ENCODE results near the gene AMOTL2.

Gene AMOTL2

GRCh38 chr3:134319931-134320330, 54.3 kb downstream of the AMOTL2 start:
- no peaks in the 10 kb centered on the region for H4K20me1 ChIP-seq (ENCODE audit: insufficient read depth, low read length)
- TF ChIP-seq EZH2 (IDR thresholded peaks at IDR 0.05; ENCODE audit: borderline replicate concordance, low read depth, low read length, severe bottlenecking) (no peak), CTCF (IDR thresholded peaks at IDR 0.05; ENCODE audit: borderline replicate concordance, extremely low read depth, low read length, poor library complexity, severe bottlenecking) (no peak)
- H3K27me3 ChIP-seq (ENCODE audit: insufficient read depth, low read length, poor library complexity), result peaks cover 10% of the 10 kb centered on the region
- no peak overlapping the region for H3K4me3 ChIP-seq (ENCODE audit: low read depth in 1 of 2, low read length in 2 of 2)
- no peaks in the 10 kb centered on the region for H3K9me3 ChIP-seq (ENCODE audit: insufficient read depth, low read length, severe bottlenecking)
- DNase-seq (no peak), ATAC-seq (ENCODE audit: insufficient read depth, low read depth) (no peak)
- no peak overlapping the region for H3K9ac ChIP-seq (ENCODE audit: low read depth, low read length)
- H2AFZ ChIP-seq (ENCODE audit: low read depth, low read length), result no peak overlapping the region
- no peak overlapping the region for H3K27ac ChIP-seq (ENCODE audit: low read length)
- H3K4me1 ChIP-seq (ENCODE audit: insufficient read depth, low read length), result no peaks in the 10 kb centered on the region
- H3K79me2 ChIP-seq (ENCODE audit: insufficient read depth, low read length), result no peaks in the 10 kb centered on the region
- no peak overlapping the region for H3K4me2 ChIP-seq (ENCODE audit: insufficient read depth, low read length)
- no peaks in the 10 kb centered on the region for H3K36me3 ChIP-seq (ENCODE audit: insufficient read depth, low read length)

- TF ChIP-seq CTCF (IDR thresholded peaks at IDR 0.05; ENCODE audit: borderline replicate concordance, extremely low read depth, low read length, poor library complexity, severe bottlenecking) (no peak), EZH2 (IDR thresholded peaks at IDR 0.05; ENCODE audit: borderline replicate concordance, low read depth, low read length, severe bottlenecking) (no peak)
- Histone ChIP-seq H3K9me3 (ENCODE audit: insufficient read depth, low read length, severe bottlenecking) (no peaks in the 10 kb centered on the region), H3K4me2 (ENCODE audit: insufficient read depth, low read length) (no peak overlapping the region), H3K27me3 (ENCODE audit: insufficient read depth, low read length, poor library complexity) (peaks cover 9% of the 10 kb centered on the region), H3K9ac (ENCODE audit: low read depth, low read length) (no peak overlapping the region), H3K79me2 (ENCODE audit: insufficient read depth, low read length) (no peaks in the 10 kb centered on the region), H3K4me1 (ENCODE audit: insufficient read depth, low read length) (no peaks in the 10 kb centered on the region), H3K4me3 (ENCODE audit: low read depth in 1 of 2, low read length in 2 of 2) (no peak overlapping the region), H3K27ac (ENCODE audit: low read length) (no peak overlapping the region), H3K36me3 (ENCODE audit: insufficient read depth, low read length) (no peaks in the 10 kb centered on the region), H4K20me1 (ENCODE audit: insufficient read depth, low read length) (no peaks in the 10 kb centered on the region), H2AFZ (ENCODE audit: low read depth, low read length) (no peak overlapping the region)
- no peak for ATAC-seq (ENCODE audit: insufficient read depth, low read depth)
- DNase-seq, result no peak
Measured at GRCh38 chr3:134318166-134318565, 56.1 kb downstream of the AMOTL2 start.

GRCh38 chr3:134317106-134317947, 56.9 kb downstream of the AMOTL2 start:
- H3K27ac ChIP-seq (ENCODE audit: low read length), result no peak overlapping the region
- no peak overlapping the region for H3K9ac ChIP-seq (ENCODE audit: low read depth, low read length)
- H4K20me1 ChIP-seq (ENCODE audit: insufficient read depth, low read length), result no peaks in the 10 kb centered on the region
- H3K4me2 ChIP-seq (ENCODE audit: insufficient read depth, low read length), result no peak overlapping the region
- H3K79me2 ChIP-seq (ENCODE audit: insufficient read depth, low read length), result no peaks in the 10 kb centered on the region
- H3K4me3 ChIP-seq (ENCODE audit: low read depth in 1 of 2, low read length in 2 of 2), result no peak overlapping the region
- H3K4me1 ChIP-seq (ENCODE audit: insufficient read depth, low read length), result no peaks in the 10 kb centered on the region
- H3K27me3 ChIP-seq (ENCODE audit: insufficient read depth, low read length, poor library complexity), result peaks cover 2% of the 10 kb centered on the region
- no peak for ATAC-seq (ENCODE audit: insufficient read depth, low read depth)
- TF ChIP-seq EZH2 (IDR thresholded peaks at IDR 0.05; ENCODE audit: borderline replicate concordance, low read depth, low read length, severe bottlenecking) (no peak), CTCF (IDR thresholded peaks at IDR 0.05; ENCODE audit: borderline replicate concordance, extremely low read depth, low read length, poor library complexity, severe bottlenecking) (no peak)
- DNase-seq, result no peak
- no peak overlapping the region for H2AFZ ChIP-seq (ENCODE audit: low read depth, low read length)
- H3K36me3 ChIP-seq (ENCODE audit: insufficient read depth, low read length), result no peaks in the 10 kb centered on the region
- no peaks in the 10 kb centered on the region for H3K9me3 ChIP-seq (ENCODE audit: insufficient read depth, low read length, severe bottlenecking)
